ENCODE measurements around the gene TBC1D14. TPM values are rescaled to one million over a fixed set of nuclear protein-coding genes. Genes with fewer than 3 reads are reported as not detected.

TBC1D14 gene
- total RNA-seq, 1 experiment from 2014 or later: 44.3 TPM

- POLR2A ChIA-PET (ENCODE audit: low non-redundant PET): no interaction called here
- H3K4me3 ChIP-seq (ENCODE audit: low read depth, low read length, poor library complexity, severe bottlenecking): no peak overlapping the region
- H3K36me3 ChIP-seq (ENCODE audit: insufficient read depth, low read length, poor library complexity, severe bottlenecking): no peaks in the 10 kb centered on the region
- CTCF ChIA-PET: no interaction called here
- intact Hi-C loops (cut with micrococcal nuclease; ENCODE audit: unreplicated experiment): loop anchor here (10.0 kb wide), 1 partner anchor 170 kb away; the partner anchor contains the start of gene TBC1D14
- TF ChIP-seq CTCF (conservative IDR thresholded peaks at IDR 0.05; ENCODE audit: low read depth, low read length) (no peak), EZH2 (IDR thresholded peaks at IDR 0.05; ENCODE audit: borderline replicate concordance, low read depth, low read length, poor library complexity, severe bottlenecking) (no peak)
- no peaks in the 10 kb centered on the region for H3K4me1 ChIP-seq (ENCODE audit: insufficient read depth, low read length, poor library complexity, severe bottlenecking)
- H3K27ac ChIP-seq (ENCODE audit: low read depth, low read length, poor library complexity, severe bottlenecking): no peak overlapping the region
- no peaks in the 10 kb centered on the region for H3K27me3 ChIP-seq (replicated peaks; ENCODE audit: insufficient read depth, low read depth, low read length, poor library complexity)
- no peaks in the 10 kb centered on the region for H3K9me3 ChIP-seq (ENCODE audit: low read depth, low read length, poor library complexity, severe bottlenecking)
- no peak for DNase-seq (ENCODE audit: low spot score)
- BruUV-seq (replicated peaks): no TSS peak
Observed at GRCh38 chr4:7074426-7074825, 164.8 kb downstream of the TBC1D14 start.

GRCh38 chr4:7075962-7076695 lies 166.5 kb downstream of the TBC1D14 start:
- no peaks in the 10 kb centered on the region for H3K27me3 ChIP-seq (replicated peaks; ENCODE audit: insufficient read depth, low read depth, low read length, poor library complexity)
- no peak for TF ChIP-seq CTCF (conservative IDR thresholded peaks at IDR 0.05; ENCODE audit: low read depth, low read length)
- no peak for TF ChIP-seq EZH2 (IDR thresholded peaks at IDR 0.05; ENCODE audit: borderline replicate concordance, low read depth, low read length, poor library complexity, severe bottlenecking)
- BruUV-seq (replicated peaks): no TSS peak
- ChIA-PET POLR2A (ENCODE audit: low non-redundant PET) (no interaction called here), CTCF (no interaction called here)
- no peak overlapping the region for H3K4me3 ChIP-seq (ENCODE audit: low read depth, low read length, poor library complexity, severe bottlenecking)
- no peak for DNase-seq (ENCODE audit: low spot score)
- H3K36me3 ChIP-seq (ENCODE audit: insufficient read depth, low read length, poor library complexity, severe bottlenecking): no peaks in the 10 kb centered on the region
- intact Hi-C loops (cut with micrococcal nuclease; ENCODE audit: unreplicated experiment): loop anchor here (10.0 kb wide), 1 partner anchor 171 kb away; the partner anchor contains the start of gene TBC1D14
- H3K4me1 ChIP-seq (ENCODE audit: insufficient read depth, low read length, poor library complexity, severe bottlenecking): no peaks in the 10 kb centered on the region
- H3K9me3 ChIP-seq (ENCODE audit: low read depth, low read length, poor library complexity, severe bottlenecking): no peaks in the 10 kb centered on the region
- no peak overlapping the region for H3K27ac ChIP-seq (ENCODE audit: low read depth, low read length, poor library complexity, severe bottlenecking)

- ChIA-PET CTCF (no interaction called here), POLR2A (ENCODE audit: low non-redundant PET) (no interaction called here)
Observed at GRCh38 chr4:7076696-7077082, 167.1 kb downstream of the TBC1D14 start.

More at GRCh38 chr4:7076696-7077082, 167.1 kb downstream of the TBC1D14 start:
- Histone ChIP-seq H3K4me3 (ENCODE audit: low read depth, low read length, poor library complexity, severe bottlenecking) (no peak overlapping the region), H3K27ac (ENCODE audit: low read depth, low read length, poor library complexity, severe bottlenecking) (no peak overlapping the region), H3K9me3 (ENCODE audit: low read depth, low read length, poor library complexity, severe bottlenecking) (no peaks in the 10 kb centered on the region), H3K4me1 (ENCODE audit: insufficient read depth, low read length, poor library complexity, severe bottlenecking) (no peaks in the 10 kb centered on the region), H3K27me3 (replicated peaks; ENCODE audit: insufficient read depth, low read depth, low read length, poor library complexity) (no peaks in the 10 kb centered on the region), H3K36me3 (ENCODE audit: insufficient read depth, low read length, poor library complexity, severe bottlenecking) (no peaks in the 10 kb centered on the region)
- intact Hi-C loops (cut with micrococcal nuclease; ENCODE audit: unreplicated experiment): loop anchor here (10.0 kb wide), 1 partner anchor 172 kb away; the partner anchor contains the start of gene TBC1D14
- TF ChIP-seq EZH2 (IDR thresholded peaks at IDR 0.05; ENCODE audit: borderline replicate concordance, low read depth, low read length, poor library complexity, severe bottlenecking): no peak
- no peak for TF ChIP-seq CTCF (conservative IDR thresholded peaks at IDR 0.05; ENCODE audit: low read depth, low read length)
- no peak for DNase-seq (ENCODE audit: low spot score)
- BruUV-seq (replicated peaks): no TSS peak
